ENCODE measurements around the gene PKN3.

- TF ChIP-seq CTCF (IDR thresholded peaks at IDR 0.05; ENCODE audit: low read depth, low read length), result no peak
- no peak for TF ChIP-seq MYC (IDR thresholded peaks at IDR 0.05; ENCODE audit: low read depth, low read length)
Observed at GRCh38 chr9:128762671-128763449, 60.6 kb downstream of the PKN3 start.

Data from NB4 (cell line).